K562 (cell line): ENCODE measurements around the gene ZBTB18. TPM values are rescaled to one million over a fixed set of nuclear protein-coding genes. Genes with fewer than 3 reads are reported as not detected.

ENCODE experiments used
- CHD1 ChIP-seq: fragments of 200-600 bp; sonication (generic); IDR thresholded peaks from one replicate; pipeline ENCODE4 v1.6.1; 2012; ENCODE audit warnings: mild to moderate bottlenecking, moderate library complexity, low read length, inconsistent platforms
- CREB1 ChIP-seq, 2 experiments: sonication (generic) in 1 of 2; formaldehyde crosslinking in 1 of 2; IDR thresholded peaks; 2 replicates each; pipeline versions ENCODE4 v1.6.1 to v1.8.0; 2012 to 2022; ENCODE audit warnings: inconsistent platforms in 1 of 2, mild to moderate bottlenecking in 1 of 2, missing genetic modification reagents in 1 of 2, moderate library complexity in 1 of 2
- FOXJ3 ChIP-seq: sonication (generic); formaldehyde crosslinking; IDR thresholded peaks from 2 replicates; pipeline ENCODE4 v1.4.0; 2020; ENCODE audit warnings: mild to moderate bottlenecking, missing genetic modification reagents
- ILK ChIP-seq: fragments of 450-650 bp; IDR thresholded peaks from 2 replicates; pipeline ENCODE4 v1.6.1; 2016; ENCODE audit warnings: missing genetic modification characterization, low read depth, mild to moderate bottlenecking, missing compliant biosample characterization, moderate library complexity, borderline replicate concordance
- KDM2B ChIP-seq: fragments of 250-450 bp; sonication (Bioruptor Pico); IDR thresholded peaks from 2 replicates; pipeline ENCODE4 v1.8.0; 2021; ENCODE audit warnings: mild to moderate bottlenecking, moderate library complexity
- NONO ChIP-seq, 2 experiments: fragments of 200-400 bp in 1 of 2; fragments of 450-650 bp in 1 of 2; formaldehyde crosslinking in 1 of 2; IDR thresholded peaks; 2 replicates each; pipeline ENCODE4 v1.6.1; 2017; ENCODE audit warnings: low read depth in 2 of 2, mild to moderate bottlenecking in 2 of 2, moderate library complexity in 2 of 2, low read length in 1 of 2
- NRF1 ChIP-seq, 2 experiments: fragments of 450-650 bp; IDR thresholded peaks in 1 of 2; conservative IDR thresholded peaks in 1 of 2; 2 replicates each; pipeline ENCODE4 v1.6.1; 2014; ENCODE audit warnings: mild to moderate bottlenecking in 2 of 2
- PCBP1 ChIP-seq: fragments of 200-400 bp; formaldehyde crosslinking; IDR thresholded peaks from 2 replicates; pipeline ENCODE4 v1.6.1; 2018; ENCODE audit warnings: mild to moderate bottlenecking, low read depth, low read length; ENCODE audit not compliant: poor library complexity, severe bottlenecking
- PHB ChIP-seq: fragments of 250-450 bp; sonication (Bioruptor Pico); IDR thresholded peaks from 2 replicates; pipeline ENCODE4 v1.5.0; 2021
- PML ChIP-seq: IDR thresholded peaks from 2 replicates; pipeline ENCODE4 v1.6.1; 2012; ENCODE audit warnings: low read length, inconsistent platforms
- SMARCB1 ChIP-seq: IDR thresholded peaks from 2 replicates; pipeline ENCODE4 v1.6.1; 2011; ENCODE audit warnings: improper control_type of control experiment, low read depth; ENCODE audit not compliant: insufficient read length
- TARDBP ChIP-seq: fragments of 450-650 bp; IDR thresholded peaks from 2 replicates; pipeline ENCODE4 v1.6.1; 2016
- ZNF263 ChIP-seq: sonication (generic); formaldehyde crosslinking; IDR thresholded peaks from 2 replicates; pipeline ENCODE4 v1.8.0; 2022; ENCODE audit warnings: mild to moderate bottlenecking, missing genetic modification reagents, borderline replicate concordance
- ZNF583 ChIP-seq: fragments of 250-450 bp; sonication (Bioruptor Pico); IDR thresholded peaks from 2 replicates; pipeline ENCODE4 v1.4.0; 2020
- polyA plus RNA-seq, 8 experiments: library from polyadenylated mRNA; depleted of rRNA in 4 of 8; stranded (reverse) in 5 of 8; unstranded in 3 of 8; fragments of >200 nt; fragmentation: Nextera tagmentation in 2 of 8; fragmentation: Illumina TruSeq in 1 of 8; extraction: Ambion mirVana in 2 of 8; extraction: Trizol in 1 of 8; gene quantifications; 2 replicates each; pipeline versions ENCODE4 v1.2.1 to v1.2.3, GENCODE V29; 2011 to 2014; ENCODE audit warnings: inconsistent platforms in 1 of 8, missing spikeins in 1 of 8
- total RNA-seq, 7 experiments: library from RNA; depleted of rRNA in 6 of 7; stranded (reverse); fragments of >200 nt in 6 of 7; fragmentation: Illumina TruSeq in 2 of 7; extraction: Trizol in 2 of 7; gene quantifications; 2 replicates each; pipeline versions ENCODE4 v1.2.1 to v1.2.3, GENCODE V29; 2011 to 2021; ENCODE audit warnings: low replicate concordance in 1 of 7
- TF ChIP-seq, protein P1 (sequence below): fragments of 200-800 bp; sonication (Bioruptor generic); IDR thresholded peaks from 2 replicates; pipeline ENCODE4 v1.6.1; 2016; ENCODE audit warnings: missing genetic modification characterization, missing compliant biosample characterization
- TF ChIP-seq, protein P2 (sequence below): IDR thresholded peaks from 2 replicates; pipeline ENCODE4 v1.6.1; 2014; ENCODE audit warnings: antibody characterized with exemption
- TF ChIP-seq, protein P3 (sequence below): sonication (generic); formaldehyde crosslinking; IDR thresholded peaks from 2 replicates; pipeline ENCODE4 v1.8.1; 2023; ENCODE audit warnings: mild to moderate bottlenecking, missing genetic modification reagents
- TF ChIP-seq, protein P4 (sequence below): fragments of 250-450 bp; sonication (Bioruptor Pico); IDR thresholded peaks from 2 replicates; pipeline ENCODE4 v1.4.0; 2020

The ZBTB18 gene
- total and polyA plus RNA-seq, 9 of the 15 experiments (the other 6 are each of a cell fraction or from before 2014, with no cell fraction given) = 0.13 to 2.6 (median 1.6) TPM

DNA sequence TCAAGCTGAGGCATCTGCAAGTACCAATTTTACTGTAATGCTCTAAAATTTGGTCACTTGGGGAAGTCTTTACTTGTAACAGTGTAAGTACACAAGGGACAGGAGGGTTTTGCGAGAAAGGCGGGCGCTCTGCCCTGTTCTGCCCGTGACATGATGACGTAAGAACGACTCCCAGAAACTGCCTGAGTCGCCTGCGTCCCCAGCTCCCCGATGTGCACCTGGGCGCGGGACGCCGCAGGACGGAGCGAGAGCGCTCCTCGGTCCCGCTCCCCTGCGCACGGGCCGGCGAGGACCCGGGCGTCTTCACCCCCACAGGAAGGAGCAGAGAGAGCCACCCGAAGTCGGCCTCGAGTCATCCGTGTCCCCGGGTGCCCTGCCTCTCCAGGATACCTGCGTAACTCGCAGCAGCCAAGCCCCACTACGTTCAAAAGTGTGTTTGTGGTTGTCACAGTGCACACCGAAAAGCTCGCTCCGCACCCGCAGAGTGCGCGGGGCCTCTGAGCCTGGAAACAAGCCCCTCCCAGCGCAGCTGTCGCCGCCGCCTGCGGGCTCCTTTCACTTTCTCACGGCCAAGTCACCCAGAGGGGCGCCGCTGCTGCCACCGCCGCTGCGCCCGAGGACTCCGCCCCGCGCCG is 3.3 kb upstream of the ZBTB18 start (continued):
- no peak for TF ChIP-seq FOXJ3
- peak; percentile 96 for TF ChIP-seq KDM2B
- TF ChIP-seq, protein P1, sequence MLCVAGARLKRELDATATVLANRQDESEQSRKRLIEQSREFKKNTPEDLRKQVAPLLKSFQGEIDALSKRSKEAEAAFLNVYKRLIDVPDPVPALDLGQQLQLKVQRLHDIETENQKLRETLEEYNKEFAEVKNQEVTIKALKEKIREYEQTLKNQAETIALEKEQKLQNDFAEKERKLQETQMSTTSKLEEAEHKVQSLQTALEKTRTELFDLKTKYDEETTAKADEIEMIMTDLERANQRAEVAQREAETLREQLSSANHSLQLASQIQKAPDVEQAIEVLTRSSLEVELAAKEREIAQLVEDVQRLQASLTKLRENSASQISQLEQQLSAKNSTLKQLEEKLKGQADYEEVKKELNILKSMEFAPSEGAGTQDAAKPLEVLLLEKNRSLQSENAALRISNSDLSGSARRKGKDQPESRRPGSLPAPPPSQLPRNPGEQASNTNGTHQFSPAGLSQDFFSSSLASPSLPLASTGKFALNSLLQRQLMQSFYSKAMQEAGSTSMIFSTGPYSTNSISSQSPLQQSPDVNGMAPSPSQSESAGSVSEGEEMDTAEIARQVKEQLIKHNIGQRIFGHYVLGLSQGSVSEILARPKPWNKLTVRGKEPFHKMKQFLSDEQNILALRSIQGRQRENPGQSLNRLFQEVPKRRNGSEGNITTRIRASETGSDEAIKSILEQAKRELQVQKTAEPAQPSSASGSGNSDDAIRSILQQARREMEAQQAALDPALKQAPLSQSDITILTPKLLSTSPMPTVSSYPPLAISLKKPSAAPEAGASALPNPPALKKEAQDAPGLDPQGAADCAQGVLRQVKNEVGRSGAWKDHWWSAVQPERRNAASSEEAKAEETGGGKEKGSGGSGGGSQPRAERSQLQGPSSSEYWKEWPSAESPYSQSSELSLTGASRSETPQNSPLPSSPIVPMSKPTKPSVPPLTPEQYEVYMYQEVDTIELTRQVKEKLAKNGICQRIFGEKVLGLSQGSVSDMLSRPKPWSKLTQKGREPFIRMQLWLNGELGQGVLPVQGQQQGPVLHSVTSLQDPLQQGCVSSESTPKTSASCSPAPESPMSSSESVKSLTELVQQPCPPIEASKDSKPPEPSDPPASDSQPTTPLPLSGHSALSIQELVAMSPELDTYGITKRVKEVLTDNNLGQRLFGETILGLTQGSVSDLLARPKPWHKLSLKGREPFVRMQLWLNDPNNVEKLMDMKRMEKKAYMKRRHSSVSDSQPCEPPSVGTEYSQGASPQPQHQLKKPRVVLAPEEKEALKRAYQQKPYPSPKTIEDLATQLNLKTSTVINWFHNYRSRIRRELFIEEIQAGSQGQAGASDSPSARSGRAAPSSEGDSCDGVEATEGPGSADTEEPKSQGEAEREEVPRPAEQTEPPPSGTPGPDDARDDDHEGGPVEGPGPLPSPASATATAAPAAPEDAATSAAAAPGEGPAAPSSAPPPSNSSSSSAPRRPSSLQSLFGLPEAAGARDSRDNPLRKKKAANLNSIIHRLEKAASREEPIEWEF (CRISPR knock-in tag) = no peak
- TF ChIP-seq TARDBP = 0 out of 2 replicates have a peak, but pooled peaks have one; percentile 4
- peak; percentile 92 for TF ChIP-seq CHD1
- TF ChIP-seq, protein P2, sequence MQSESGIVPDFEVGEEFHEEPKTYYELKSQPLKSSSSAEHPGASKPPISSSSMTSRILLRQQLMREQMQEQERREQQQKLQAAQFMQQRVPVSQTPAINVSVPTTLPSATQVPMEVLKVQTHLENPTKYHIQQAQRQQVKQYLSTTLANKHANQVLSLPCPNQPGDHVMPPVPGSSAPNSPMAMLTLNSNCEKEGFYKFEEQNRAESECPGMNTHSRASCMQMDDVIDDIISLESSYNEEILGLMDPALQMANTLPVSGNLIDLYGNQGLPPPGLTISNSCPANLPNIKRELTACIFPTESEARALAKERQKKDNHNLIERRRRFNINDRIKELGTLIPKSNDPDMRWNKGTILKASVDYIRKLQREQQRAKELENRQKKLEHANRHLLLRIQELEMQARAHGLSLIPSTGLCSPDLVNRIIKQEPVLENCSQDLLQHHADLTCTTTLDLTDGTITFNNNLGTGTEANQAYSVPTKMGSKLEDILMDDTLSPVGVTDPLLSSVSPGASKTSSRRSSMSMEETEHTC = no peak
- peak; percentile 78 for TF ChIP-seq PCBP1
- peak; percentile 75; the same call in 1 of the 2 replicates for TF ChIP-seq ZNF583 (CRISPR knock-in tag)
- TF ChIP-seq CREB1 (IDR thresholded peaks at IDR 0.05) = peak; percentile 65
- TF ChIP-seq CREB1 (CRISPR knock-in tag; IDR thresholded peaks at IDR 0.05) = peak; percentile 72
- no peak; a peak in 1 of 4 replicates for TF ChIP-seq NONO (IDR thresholded peaks at IDR 0.05; ENCODE audit: low read depth in 2 of 2, low read length in 1 of 2)
- peak; percentile 87 to 88 for TF ChIP-seq NRF1 (conservative IDR thresholded peaks at IDR 0.05 in 1 of 2, IDR thresholded peaks at IDR 0.05 in 1 of 2)
- TF ChIP-seq, protein P3, sequence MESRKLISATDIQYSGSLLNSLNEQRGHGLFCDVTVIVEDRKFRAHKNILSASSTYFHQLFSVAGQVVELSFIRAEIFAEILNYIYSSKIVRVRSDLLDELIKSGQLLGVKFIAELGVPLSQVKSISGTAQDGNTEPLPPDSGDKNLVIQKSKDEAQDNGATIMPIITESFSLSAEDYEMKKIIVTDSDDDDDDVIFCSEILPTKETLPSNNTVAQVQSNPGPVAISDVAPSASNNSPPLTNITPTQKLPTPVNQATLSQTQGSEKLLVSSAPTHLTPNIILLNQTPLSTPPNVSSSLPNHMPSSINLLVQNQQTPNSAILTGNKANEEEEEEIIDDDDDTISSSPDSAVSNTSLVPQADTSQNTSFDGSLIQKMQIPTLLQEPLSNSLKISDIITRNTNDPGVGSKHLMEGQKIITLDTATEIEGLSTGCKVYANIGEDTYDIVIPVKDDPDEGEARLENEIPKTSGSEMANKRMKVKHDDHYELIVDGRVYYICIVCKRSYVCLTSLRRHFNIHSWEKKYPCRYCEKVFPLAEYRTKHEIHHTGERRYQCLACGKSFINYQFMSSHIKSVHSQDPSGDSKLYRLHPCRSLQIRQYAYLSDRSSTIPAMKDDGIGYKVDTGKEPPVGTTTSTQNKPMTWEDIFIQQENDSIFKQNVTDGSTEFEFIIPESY (CRISPR knock-in tag) = no peak
- TF ChIP-seq SMARCB1 = no peak
- peak; percentile 41; the same call in 1 of the 2 replicates for TF ChIP-seq ZNF263 (CRISPR knock-in tag)
- peak; percentile 64; the same call in 1 of the 2 replicates for TF ChIP-seq PML
- TF ChIP-seq, protein P4, sequence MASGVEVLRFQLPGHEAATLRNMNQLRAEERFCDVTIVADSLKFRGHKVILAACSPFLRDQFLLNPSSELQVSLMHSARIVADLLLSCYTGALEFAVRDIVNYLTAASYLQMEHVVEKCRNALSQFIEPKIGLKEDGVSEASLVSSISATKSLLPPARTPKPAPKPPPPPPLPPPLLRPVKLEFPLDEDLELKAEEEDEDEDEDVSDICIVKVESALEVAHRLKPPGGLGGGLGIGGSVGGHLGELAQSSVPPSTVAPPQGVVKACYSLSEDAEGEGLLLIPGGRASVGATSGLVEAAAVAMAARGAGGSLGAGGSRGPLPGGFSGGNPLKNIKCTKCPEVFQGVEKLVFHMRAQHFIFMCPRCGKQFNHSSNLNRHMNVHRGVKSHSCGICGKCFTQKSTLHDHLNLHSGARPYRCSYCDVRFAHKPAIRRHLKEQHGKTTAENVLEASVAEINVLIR = peak; percentile 55; the same call in 1 of the 2 replicates
- no peak for TF ChIP-seq ILK (tag)
- 0 out of 2 replicates have a peak, but pooled peaks have one; percentile 51 for TF ChIP-seq PHB (CRISPR knock-in tag)
